NCI-H1694 (cell line): Measurements from ENCODE around the gene SLC11A1.

ENCODE experiments used
- DNase-seq: peaks from one replicate; lab custom pipeline; 2025; lab: John Stamatoyannopoulos, UW

SLC11A1 gene

DNA sequence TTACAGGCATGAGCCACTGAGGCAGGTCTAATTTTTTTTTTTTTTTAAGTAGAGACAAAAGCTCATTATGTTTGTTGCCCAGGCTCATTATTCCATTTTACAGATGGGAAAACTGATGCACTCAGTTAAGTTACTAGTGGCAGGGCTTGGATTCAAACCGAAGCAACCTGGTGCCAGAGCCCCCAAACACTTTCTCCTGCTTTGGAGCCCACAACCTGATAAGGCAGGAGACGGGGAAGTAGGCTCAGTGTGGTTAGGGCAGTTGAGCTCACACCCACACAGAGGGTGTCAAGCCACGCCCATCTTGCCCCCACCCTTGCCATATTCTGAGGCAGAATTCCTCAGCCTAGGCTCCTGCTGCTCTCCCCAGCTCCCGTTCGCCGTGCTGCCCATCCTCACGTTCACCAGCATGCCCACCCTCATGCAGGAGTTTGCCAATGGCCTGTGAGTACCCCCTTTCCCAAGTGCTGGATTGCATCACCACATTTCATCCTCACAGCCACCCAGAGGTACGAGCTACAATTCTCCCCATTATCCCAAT, 11.7 kb downstream of the SLC11A1 start:
- DNase-seq: no peak

DNA sequence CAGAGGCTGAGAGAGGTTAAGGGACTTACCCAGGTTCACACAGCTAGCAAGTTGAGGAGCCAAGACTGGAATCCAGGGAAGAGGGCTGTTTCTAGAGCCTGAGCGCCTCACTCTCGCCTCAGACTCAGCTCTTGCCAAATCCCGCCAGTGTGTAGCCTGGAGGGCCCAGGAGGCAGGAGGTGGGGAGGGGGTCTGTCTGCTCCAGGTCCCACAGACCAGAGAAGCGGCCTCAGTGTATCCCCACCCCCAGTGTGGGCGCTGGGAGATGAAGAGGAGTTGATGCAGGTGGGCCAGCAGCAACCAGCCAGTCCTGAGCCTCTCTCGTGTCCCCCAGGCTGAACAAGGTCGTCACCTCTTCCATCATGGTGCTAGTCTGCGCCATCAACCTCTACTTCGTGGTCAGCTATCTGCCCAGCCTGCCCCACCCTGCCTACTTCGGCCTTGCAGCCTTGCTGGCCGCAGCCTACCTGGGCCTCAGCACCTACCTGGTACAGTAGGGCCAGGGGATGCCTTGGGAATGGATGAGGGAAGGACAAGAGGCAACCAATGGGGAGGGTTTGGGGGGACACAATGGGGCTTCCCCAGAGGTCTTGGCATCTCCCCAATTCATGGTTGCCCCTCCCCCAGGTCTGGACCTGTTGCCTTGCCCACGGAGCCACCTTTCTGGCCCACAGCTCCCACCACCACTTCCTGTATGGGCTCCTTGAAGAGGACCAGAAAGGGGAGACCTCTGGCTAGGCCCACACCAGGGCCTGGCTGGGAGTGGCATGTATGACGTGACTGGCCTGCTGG, 12.4 kb downstream of the SLC11A1 start:
- DNase-seq: no peak

DNA sequence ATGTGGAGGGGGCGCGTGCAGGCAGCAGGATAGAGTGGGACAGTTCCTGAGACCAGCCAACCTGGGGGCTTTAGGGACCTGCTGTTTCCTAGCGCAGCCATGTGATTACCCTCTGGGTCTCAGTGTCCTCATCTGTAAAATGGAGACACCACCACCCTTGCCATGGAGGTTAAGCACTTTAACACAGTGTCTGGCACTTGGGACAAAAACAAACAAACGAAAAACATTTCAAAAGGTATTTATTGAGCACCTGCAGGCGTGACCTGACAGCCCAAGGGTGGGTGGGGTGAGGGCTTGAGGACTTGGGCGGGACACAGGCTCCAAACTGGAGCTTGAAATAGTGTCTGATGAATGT, 13.0 kb downstream of the SLC11A1 start:
- no peak for DNase-seq

DNA sequence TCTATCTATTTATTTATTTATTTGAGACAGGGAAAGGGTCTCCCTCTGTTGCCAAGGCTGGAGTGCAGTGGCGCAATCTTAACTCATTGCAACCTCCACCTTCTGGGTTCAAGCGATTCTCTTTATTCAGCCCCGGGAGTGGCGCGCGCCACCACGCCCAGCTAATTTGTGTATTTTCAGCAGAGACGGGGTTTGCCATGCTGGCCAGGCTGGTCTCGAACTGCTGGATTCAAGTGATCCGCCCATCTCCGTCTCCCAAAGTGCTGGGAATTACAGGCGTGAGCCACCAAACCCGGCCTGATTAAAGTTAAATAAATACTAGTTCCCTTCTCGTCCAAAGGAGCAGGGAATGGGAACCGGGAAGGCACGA, 13.4 kb downstream of the SLC11A1 start:
- no peak for DNase-seq

DNA sequence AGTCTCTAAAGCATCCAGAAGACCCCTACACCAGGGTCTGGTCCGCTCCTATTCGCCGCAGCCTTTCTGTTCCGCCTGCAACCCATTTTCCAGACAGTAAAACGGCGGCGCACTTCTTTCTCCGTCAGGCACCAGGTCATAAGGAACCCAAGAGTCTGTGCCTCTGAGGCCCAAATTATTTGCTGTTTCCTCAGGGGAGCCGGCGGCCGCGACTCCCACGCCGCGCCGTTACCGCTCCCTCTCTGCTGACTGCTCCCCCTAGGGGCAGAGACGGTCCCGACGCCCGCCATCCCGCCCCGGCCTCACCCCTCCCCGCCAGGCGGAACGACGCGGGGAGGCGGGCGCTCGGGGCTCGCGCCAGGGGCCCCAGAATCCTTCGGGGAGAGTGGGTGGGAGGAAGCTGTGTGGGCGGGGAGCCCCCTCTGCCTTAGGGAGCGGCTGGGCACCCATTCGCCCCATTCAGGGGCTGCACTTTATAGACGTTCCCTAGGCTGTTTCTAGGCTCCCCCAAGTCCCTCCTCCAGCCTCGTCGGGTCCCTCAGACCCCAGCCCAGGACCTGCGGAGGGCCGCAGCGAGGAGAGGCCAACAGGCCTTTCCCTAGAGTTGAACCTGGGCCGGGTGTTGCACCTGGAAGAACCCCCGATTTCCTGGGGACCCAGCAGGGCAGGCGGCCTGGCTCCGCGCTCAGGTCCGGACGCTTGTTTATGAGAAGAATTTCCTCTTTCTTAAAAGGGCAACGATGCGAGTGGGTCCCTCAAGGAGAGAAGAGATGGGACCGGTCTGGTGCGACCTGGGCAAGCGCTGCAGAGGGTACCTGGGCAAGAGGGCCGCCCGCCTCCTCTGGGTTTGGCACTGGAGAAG, 14.0 kb downstream of the SLC11A1 start:
- DNase-seq: peak; percentile 92

DNA sequence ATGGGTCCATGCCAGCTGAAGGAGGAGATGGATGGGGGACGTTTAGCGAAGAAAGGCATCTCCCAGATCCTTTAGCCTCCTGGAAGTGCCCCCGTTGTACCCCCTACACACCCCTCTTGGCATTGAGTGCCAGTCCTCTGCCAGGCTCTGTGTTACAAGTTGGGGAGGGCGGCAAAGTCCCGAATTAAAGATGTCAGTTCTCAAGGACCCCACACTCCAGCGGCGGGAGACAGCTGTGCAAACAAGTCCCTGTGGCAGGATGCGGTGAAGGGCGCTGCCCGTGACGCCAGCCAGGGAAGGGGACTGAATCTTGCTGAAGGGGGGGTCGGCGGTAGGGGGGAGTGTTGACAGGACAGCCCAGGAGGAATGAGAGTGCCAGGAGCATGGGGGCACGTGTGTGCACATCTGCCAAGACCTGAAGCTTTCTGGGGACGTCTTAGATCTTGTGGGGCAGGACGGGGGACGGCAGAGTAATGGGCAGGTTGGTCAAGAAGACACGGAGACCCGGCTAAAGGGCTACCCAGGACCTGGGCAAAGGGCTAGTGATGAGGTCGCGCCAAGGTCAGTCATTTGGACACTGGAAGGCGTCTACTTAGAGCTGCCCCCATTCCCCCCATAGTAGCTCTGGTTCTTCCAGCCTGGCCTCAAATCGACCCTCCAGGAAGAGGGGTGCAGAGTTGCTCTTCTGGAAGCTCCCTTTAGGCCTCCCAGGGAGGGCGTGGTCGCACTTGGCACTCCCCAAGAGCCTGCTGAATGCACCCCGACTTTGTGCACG, 14.8 kb downstream of the SLC11A1 start:
- peak; percentile 35 for DNase-seq

DNA sequence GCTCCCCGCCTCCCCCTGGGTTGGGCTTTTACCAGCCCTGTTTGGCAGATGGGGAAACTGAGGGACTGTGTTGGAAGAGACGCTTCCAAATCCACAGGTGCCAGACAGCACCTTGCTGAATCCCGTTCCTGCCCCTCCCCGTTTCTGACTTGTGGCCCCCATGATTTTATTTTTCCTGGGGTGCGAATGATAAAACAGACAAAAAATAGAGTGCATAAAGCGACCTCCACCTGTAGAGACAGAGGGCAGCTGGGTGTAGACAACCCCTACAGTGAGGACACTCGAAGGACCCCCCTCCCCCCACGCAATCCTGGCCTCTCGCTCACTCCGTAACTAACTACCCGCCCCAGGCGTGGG, 15.4 kb downstream of the SLC11A1 start:
- DNase-seq: no peak

DNA sequence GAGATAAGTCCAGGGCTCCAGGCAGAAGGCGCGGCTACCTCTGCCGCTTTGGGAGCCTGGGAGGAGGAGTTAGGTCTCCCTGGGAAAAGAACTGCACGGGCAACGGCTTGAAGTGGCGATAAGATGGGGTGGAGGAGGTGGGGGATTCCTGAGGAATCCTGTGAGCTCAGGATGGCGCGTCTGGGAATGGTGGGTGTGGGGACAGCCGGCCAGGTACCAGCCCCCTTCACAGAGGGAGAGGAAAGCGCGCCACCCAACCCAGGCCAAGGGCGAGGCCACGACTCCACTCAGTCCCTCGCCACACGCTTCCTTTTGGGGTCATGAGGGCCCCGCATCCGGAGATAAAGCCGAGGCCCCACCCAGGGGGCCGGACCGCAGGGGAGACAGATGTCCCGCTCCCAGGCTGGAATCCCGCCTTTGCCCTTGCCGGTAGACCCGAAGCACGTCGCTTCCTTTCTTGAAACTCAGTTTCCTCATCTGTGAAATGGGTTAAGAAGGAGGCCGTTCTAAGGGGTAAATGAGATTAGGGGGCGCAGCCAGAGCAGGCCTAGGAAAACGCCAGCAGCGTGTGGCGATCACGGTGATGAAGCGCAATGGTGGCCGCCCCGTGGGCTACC, 15.9 kb downstream of the SLC11A1 start:
- peak; percentile 32 for DNase-seq

DNA sequence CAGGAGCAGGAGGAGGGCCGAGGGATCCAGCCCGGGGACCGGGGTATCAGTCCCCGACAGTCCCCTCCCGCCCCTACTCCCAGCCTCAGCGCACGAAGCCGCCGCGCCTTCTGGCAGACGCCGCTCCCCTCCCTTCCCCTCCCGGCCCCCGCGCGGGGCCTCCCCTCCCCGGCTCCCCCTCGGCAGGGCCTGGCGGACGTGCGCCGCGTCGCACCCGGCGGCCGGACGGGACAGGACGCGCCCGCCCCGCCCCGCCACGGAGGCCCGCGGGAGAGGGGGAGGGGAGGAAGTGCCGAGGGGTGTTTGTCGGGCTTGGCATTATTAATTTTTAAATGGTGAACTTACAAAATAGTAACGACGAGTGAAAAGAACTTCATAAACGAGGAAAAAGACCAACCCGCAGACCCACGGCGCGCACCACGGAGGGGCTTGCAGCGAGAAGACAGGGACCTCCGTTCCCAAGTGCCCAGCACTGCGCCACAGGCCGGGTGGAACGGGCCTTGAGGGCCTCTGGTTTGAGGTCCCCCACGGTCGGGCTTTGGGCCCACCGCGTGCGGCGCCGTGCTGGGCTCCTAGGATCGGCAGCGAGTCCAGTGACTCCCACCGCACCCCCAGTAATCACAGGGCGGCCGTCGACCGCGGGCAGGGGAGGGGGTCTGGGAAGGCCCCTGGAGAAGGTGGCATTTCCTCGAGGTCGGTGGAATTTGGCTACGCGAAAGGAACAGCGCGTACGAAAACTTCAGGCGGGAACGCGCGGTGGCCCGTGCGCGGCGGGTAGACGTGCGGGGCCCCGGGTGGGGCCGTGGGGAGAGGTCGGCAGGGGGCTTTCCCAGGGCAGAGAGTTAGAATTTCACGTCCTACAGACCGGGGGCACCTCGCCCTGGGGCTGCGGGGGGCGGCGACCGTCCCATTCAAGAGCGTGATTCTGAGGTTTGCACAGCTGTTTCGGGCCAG, 16.6 kb downstream of the SLC11A1 start:
- no peak for DNase-seq

DNA sequence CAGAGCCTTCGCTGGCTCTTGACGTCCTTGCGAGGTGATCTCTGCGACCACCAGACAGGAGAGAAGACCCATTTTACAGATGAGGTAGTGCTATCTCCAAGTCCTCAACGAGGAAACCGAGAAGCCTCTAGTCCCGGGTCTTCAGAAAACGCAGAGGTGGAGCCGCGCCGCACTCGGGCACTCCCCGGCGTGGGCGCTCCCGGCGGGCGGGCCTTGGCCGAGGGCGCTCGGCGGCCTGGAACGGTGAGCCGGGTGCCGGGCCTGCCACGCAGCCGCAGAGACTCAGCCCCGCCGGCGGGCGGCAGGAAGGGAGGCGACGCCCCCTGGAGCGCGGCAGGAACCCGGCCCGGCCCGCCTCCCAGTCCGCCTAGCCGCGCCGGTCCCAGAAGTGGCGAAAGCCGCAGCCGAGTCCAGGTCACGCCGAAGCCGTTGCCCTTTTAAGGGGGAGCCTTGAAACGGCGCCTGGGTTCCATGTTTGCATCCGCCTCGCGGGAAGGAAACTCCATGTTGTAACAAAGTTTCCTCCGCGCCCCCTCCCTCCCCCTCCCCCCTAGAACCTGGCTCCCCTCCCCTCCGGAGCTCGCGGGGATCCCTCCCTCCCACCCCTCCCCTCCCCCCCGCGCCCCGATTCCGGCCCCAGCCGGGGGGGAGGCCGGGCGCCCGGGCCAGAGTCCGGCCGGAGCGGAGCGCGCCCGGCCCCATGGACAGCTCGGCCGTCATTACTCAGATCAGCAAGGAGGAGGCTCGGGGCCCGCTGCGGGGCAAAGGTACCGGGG, 17.5 kb downstream of the SLC11A1 start, which contains the start of gene CTDSP1:
CTDSP1 (plus strand) TSS at position 478 of the 776 bp plus-strand sequence; CDS start at position 701, 223 bp downstream.
- peak; percentile 90 for DNase-seq

DNA sequence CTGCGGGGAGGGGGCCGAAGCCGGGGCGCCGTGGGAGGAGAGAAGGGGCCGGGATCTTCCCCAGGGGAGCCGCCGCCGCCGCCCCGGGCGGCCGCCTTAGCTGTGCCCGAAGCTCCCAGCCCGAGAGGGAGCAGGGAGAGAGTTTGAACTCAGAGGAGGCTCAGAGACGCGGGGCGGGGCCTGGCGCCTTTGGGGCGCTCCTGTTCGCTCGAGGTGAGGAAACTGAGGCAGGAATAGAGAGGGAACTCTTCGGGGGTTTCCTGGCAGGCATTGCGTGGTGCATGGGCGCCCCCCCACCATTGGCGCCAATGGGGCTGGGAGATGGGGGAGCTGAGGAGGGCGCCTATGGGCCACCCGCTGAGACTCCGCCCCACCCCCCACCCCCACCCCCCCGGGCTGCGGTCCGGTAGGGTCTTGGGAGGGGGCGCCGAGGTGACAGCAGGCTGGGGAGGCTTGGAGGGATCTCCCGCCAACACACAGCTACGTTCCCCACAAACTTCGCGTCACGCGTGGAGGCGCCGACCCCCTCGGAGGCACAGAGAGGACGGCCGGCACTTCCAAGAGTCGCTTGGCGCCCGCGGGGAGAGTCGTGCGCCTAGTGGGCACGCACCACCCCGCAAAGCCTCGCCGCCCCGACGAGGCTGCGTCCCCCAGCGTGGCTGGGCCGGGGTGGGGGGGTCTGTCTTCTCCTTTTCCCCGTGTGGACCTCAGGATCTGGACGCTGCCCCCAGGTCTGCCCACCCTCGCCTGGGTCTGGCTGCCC, 18.3 kb downstream of the SLC11A1 start:
- DNase-seq: no peak

DNA sequence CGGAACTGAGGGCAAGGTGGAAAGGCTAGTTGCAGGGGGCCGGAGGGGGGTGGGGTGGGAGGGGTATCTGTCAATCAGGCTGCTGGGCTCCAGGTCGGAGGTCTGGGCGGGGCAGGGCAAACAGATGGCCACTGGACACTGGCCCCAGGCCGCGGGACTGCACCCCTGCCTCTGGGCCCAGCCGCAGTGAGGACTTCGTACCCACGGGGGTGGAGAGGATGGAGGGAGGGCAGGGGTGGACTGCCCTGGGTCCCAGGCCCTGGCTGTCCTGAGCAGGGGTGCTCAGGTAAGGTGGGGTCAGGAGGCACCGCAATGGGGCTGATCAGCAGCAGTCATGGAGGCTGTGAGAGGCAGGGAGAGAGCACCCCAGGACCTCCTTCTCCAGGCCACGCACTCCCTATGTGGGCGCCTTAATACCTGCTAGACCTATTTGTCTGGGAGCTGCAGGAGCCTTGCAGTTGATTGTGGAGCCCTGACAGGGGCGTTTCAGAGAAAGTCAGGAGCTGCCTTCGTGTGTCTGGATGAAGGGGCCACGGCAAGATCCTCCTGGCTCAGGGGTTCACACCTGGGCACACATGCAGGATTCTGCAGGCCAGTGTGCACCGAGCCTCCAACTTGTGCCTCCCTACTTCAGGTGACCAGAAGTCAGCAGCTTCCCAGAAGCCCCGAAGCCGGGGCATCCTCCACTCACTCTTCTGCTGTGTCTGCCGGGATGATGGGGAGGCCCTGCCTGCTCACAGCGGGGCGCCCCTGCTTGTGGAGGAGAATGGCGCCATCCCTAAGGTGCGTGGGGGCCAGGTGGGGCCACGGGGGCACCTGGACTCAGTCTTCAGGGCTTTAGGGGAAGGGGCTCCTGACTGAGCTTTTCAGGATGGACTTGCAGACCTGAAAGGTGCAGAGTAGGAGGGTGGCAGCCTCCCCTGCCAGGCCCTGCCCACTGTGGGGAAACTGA, 19.1 kb downstream of the SLC11A1 start:
- DNase-seq: no peak

DNA sequence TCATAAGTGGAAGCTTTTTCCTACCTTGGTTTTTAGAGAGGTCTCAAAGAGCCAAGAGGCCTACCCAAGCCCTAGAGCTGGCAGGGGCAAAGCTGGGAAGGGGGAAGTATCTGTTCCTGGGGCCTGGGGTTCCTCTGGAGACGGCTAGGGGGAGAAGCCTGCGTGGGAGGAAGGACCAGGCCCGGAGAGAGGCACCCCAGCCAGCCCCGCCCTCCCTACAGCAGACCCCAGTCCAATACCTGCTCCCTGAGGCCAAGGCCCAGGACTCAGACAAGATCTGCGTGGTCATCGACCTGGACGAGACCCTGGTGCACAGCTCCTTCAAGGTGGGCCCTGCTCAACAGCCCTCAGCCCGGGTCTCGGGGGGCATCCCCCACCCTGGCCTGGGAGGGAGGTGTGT, 19.8 kb downstream of the SLC11A1 start:
- DNase-seq: no peak

DNA sequence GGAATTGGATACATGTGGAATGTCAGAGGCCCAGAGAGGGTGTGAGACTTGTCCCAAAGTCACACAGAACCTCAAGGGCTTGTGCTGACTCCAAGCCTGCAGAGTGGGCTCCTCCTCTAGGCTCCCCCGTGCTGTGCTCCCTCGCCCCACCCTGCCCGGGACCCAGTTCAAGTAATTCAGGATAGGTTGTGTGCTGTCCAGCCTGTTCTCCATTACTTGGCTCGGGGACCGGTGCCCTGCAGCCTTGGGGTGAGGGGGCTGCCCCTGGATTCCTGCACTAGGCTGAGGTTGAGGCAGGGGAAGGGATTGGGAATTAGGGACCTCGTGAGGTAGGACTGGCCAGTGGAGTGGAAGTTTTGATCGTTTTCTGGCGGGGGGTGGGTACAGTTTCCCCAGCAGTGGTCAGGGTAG, 20.4 kb downstream of the SLC11A1 start:
- no peak for DNase-seq

DNA sequence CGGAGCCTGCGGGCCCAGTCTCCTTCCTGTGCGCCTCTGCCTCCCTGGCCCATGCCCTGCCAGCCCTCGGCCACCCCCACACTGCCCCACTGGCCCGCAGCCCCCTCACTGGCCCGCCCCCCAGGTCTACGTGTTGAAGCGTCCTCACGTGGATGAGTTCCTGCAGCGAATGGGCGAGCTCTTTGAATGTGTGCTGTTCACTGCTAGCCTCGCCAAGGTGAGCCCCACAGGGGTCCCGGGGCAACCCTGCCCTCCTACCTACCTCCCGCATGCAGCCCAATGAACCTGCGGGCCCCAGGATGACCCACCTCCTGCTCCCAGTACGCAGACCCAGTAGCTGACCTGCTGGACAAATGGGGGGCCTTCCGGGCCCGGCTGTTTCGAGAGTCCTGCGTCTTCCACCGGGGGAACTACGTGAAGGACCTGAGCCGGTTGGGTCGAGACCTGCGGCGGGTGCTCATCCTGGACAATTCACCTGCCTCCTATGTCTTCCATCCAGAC, 20.9 kb downstream of the SLC11A1 start:
- DNase-seq: no peak

DNA sequence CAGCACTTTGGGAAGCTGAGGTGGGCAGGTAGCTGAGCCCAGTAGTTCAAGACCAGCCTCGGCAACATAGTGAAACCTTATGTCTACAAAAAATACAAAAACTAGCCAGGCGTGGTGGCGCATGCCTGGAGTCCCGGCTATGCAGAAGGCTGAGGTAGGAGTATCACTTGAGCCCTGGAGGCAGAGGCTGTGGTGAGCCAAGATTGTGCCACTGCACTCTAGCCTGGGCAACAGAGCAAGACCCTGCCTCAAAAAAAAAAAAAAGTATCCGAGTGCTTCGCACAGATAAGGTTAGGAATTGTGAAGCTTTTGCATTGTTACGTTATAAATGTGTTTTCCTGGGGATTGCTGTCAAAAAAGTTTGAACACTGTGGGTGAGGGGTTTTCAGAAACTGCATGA, 21.7 kb downstream of the SLC11A1 start:
- no peak for DNase-seq

DNA sequence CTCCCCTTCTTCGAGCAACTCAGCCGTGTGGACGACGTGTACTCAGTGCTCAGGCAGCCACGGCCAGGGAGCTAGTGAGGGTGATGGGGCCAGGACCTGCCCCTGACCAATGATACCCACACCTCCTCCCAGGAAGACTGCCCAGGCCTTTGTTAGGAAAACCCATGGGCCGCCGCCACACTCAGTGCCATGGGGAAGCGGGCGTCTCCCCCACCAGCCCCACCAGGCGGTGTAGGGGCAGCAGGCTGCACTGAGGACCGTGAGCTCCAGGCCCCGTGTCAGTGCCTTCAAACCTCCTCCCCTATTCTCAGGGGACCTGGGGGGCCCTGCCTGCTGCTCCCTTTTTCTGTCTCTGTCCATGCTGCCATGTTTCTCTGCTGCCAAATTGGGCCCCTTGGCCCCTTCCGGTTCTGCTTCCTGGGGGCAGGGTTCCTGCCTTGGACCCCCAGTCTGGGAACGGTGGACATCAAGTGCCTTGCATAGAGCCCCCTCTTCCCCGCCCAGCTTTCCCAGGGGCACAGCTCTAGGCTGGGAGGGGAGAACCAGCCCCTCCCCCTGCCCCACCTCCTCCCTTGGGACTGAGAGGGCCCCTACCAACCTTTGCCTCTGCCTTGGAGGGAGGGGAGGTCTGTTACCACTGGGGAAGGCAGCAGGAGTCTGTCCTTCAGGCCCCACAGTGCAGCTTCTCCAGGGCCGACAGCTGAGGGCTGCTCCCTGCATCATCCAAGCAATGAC, 22.4 kb downstream of the SLC11A1 start:
- no peak for DNase-seq
